ENCODE results near the gene TRMT2A.

The TRMT2A gene

GRCh38 chr22:20149257-20150250 lies 32.5 kb upstream of the TRMT2A start:
- no peak for DNase-seq

GRCh38 chr22:20148414-20148813 lies 31.4 kb upstream of the TRMT2A start:
- DNase-seq = no peak

GRCh38 chr22:20147237-20147988 lies 30.4 kb upstream of the TRMT2A start:
- DNase-seq = no peak

- no peak for DNase-seq
Observed at GRCh38 chr22:20146777-20147176, 29.8 kb upstream of the TRMT2A start.

GRCh38 chr22:20145832-20146223 lies 28.8 kb upstream of the TRMT2A start:
- no peak for DNase-seq

- DNase-seq = no peak
Observed at GRCh38 chr22:20145206-20145831, 28.3 kb upstream of the TRMT2A start.

GRCh38 chr22:20143883-20144665 lies 27.0 kb upstream of the TRMT2A start:
- DNase-seq = no peak

- DNase-seq = no peak
Observed at GRCh38 chr22:20142711-20143621, 25.9 kb upstream of the TRMT2A start.

GRCh38 chr22:20141186-20142077 lies 24.4 kb upstream of the TRMT2A start:
- DNase-seq = no peak

- no peak for DNase-seq
Observed at GRCh38 chr22:20140521-20140964, 23.5 kb upstream of the TRMT2A start.

GRCh38 chr22:20140107-20140445 lies 23.1 kb upstream of the TRMT2A start:
- no peak for DNase-seq

GRCh38 chr22:20139391-20140106 lies 22.5 kb upstream of the TRMT2A start:
- no peak for DNase-seq

GRCh38 chr22:20138868-20139267 lies 21.8 kb upstream of the TRMT2A start:
- DNase-seq = no peak

GRCh38 chr22:20138417-20138738 lies 21.4 kb upstream of the TRMT2A start:
- no peak for DNase-seq

- no peak for DNase-seq
Observed at GRCh38 chr22:20137671-20138416, 20.8 kb upstream of the TRMT2A start.

- no peak for DNase-seq
Observed at GRCh38 chr22:20137113-20137512, 20.1 kb upstream of the TRMT2A start.

GRCh38 chr22:20136603-20136873 lies 19.5 kb upstream of the TRMT2A start:
- no peak for DNase-seq

- no peak for DNase-seq
Observed at GRCh38 chr22:20135806-20136602, 19.0 kb upstream of the TRMT2A start.

- no peak for DNase-seq
Observed at GRCh38 chr22:20135265-20135664, 18.2 kb upstream of the TRMT2A start.

Measured in stimulated activated CD4-positive, alpha-beta T cell treated with anti-CD3 and anti-CD28 coated beads, Interleukin-4, amount 100 ng/mL, for 24 hours (primary cell).